ENCODE results near the gene CD109. TPM values are rescaled to one million over a fixed set of nuclear protein-coding genes. Genes with fewer than 3 reads are reported as not detected.

CD109 gene
- total RNA-seq = 27.9 and 33.6 TPM in 2 replicates

GRCh38 chr6:73695619-73696421 is at the start of gene CD109:
Gene CD109 (plus strand): TSS chr6:73696203. CDS start chr6:73696216, 13 bp downstream.

GRCh38 chr6:73653571-73654424 is 42.2 kb upstream of the CD109 start, which contains the start of gene SLC17A5:
Gene SLC17A5 (minus strand): TSS chr6:73653992. CDS start chr6:73653886, 106 bp downstream.

Other genes starting within 250 kb of the CD109 start
- 5.5 and 8.2 TPM in 2 replicates for gene CGAS, start 243.9 kb upstream of the CD109 start, total RNA-seq
- gene MTO1, start 234.5 kb upstream of the CD109 start, total RNA-seq = 23.5 and 24.7 TPM in 2 replicates
- gene EEF1A1, start 175.2 kb upstream of the CD109 start, total RNA-seq = 11,958 and 12,572 TPM in 2 replicates
- gene SLC17A5, start 42.2 kb upstream of the CD109 start, total RNA-seq = 16.6 and 18.7 TPM in 2 replicates